HCT116 (cell line): ENCODE results near the gene TCF7L1. TPM values are rescaled to one million over a fixed set of nuclear protein-coding genes. Genes with fewer than 3 reads are reported as not detected.

Source experiments
- ATAC-seq: fragments of 200-7000 bp; cut with Tn5 transposase; 2 replicates; pipeline ENCODE4 v1.9.1; 2020; ENCODE audit warnings: mild to moderate bottlenecking, moderate library complexity
- BruUV-seq: library from RNA; stranded (reverse); fragments of 400-500 nt; replicated peaks from 2 replicates; lab custom pipeline; 2021; lab: Mats Ljungman, UMichigan
- CTCF ChIA-PET: fragments of 300-600 bp; sonication (Branson Sonifier 250); formaldehyde crosslinking; loops from one replicate; lab custom pipeline; 2021; ENCODE audit warnings: antibody characterized with exemption; lab: Charles Lee
- POLR2A ChIA-PET: fragments of 300-600, 350-600 bp; sonication (Branson Sonifier 250); formaldehyde crosslinking; loops from one replicate; lab custom pipeline; 2021; ENCODE audit warnings: antibody characterized with exemption; lab: Charles Lee
- RAD21 ChIA-PET, 2 experiments: fragments of 300-600 bp; sonication (Branson Sonifier 250); formaldehyde crosslinking; loops; one replicate each; lab custom pipeline; 2023; ENCODE audit warnings: low total read pairs in 2 of 2; ENCODE audit not compliant: uncharacterized antibody in 2 of 2, unreplicated experiment in 2 of 2, low non-redundant PET in 1 of 2; lab: Charles Lee
- DNase-seq: peaks from one replicate; pipeline ENCODE4 v3.0.0-alpha.2; 2010; ENCODE audit warnings: low read depth, low spot score
- H2AFZ ChIP-seq: fragments of 200-600 bp; shearing (Covaris generic), sonication (generic); 2 replicates; pipeline ENCODE4 v1.6.1; 2017; ENCODE audit warnings: low read depth, mixed run types, mixed read lengths, antibody characterized with exemption, low read length; ENCODE audit not compliant: poor library complexity, severe bottlenecking
- H3K27ac ChIP-seq: 2 replicates; pipeline ENCODE4 v1.5.1; 2012; ENCODE audit warnings: low read depth, low read length
- H3K27me3 ChIP-seq: fragments of 200-600 bp; sonication (generic); 2 replicates; pipeline ENCODE4 v1.6.1; 2016; ENCODE audit warnings: mixed run types, low read length, mixed read lengths; ENCODE audit not compliant: insufficient read depth
- H3K36me3 ChIP-seq, 2 experiments: fragments of 200-500 bp in 1 of 2; fragments of 200-600 bp in 1 of 2; sonication (Bioruptor generic) in 1 of 2; sonication (generic) in 1 of 2; 2 replicates each; pipeline versions ENCODE4 v1.5.1 to v1.6.1; 2014 to 2016; ENCODE audit warnings: low read length in 2 of 2, inconsistent platforms in 1 of 2, mixed read lengths in 1 of 2, mixed run types in 1 of 2; ENCODE audit not compliant: insufficient read depth in 2 of 2, control insufficient read depth in 1 of 2
- H3K4me1 ChIP-seq, 2 experiments: fragments of 200-600 bp in 1 of 2; sonication (generic) in 1 of 2; 2 replicates each; pipeline versions ENCODE4 v1.5.1 to v1.6.1; 2012 to 2017; ENCODE audit warnings: low read length in 2 of 2, inconsistent platforms in 1 of 2, mild to moderate bottlenecking in 1 of 2, mixed read lengths in 1 of 2, mixed run types in 1 of 2, moderate library complexity in 1 of 2; ENCODE audit not compliant: insufficient read depth in 2 of 2, control insufficient read depth in 1 of 2
- H3K4me2 ChIP-seq: fragments of 200-600 bp; sonication (generic); 2 replicates; pipeline ENCODE4 v1.6.1; 2017; ENCODE audit warnings: mixed run types, low read length, mixed read lengths
- H3K4me3 ChIP-seq, 2 experiments: fragments of 200-600 bp in 1 of 2; sonication (generic) in 1 of 2; replicated peaks in 1 of 2; 2 replicates each; pipeline ENCODE4 v1.5.1; 2011 to 2016; ENCODE audit warnings: low read length in 2 of 2, control low read depth in 1 of 2, low read depth in 1 of 2, mild to moderate bottlenecking in 1 of 2, mixed read lengths in 1 of 2, mixed run types in 1 of 2
- H3K79me2 ChIP-seq: fragments of 200-600 bp; sonication (generic); 2 replicates; pipeline ENCODE4 v1.6.1; 2017; ENCODE audit warnings: mild to moderate bottlenecking, mixed run types, low read length, moderate library complexity, mixed read lengths; ENCODE audit not compliant: insufficient read depth
- H3K9ac ChIP-seq: fragments of 200-600 bp; sonication (generic); 2 replicates; pipeline ENCODE4 v1.6.1; 2016; ENCODE audit warnings: low read length, mixed read lengths
- H3K9me2 ChIP-seq: fragments of 200-600 bp; sonication (generic), shearing (Covaris generic); 2 replicates; pipeline ENCODE4 v1.6.1; 2017; ENCODE audit warnings: mixed run types, mild to moderate bottlenecking, moderate library complexity; ENCODE audit not compliant: insufficient read depth
- H3K9me3 ChIP-seq, 2 experiments: fragments of 200-500 bp in 1 of 2; fragments of 200-600 bp in 1 of 2; sonication (Bioruptor generic) in 1 of 2; sonication (generic) in 1 of 2; 2 replicates each; pipeline ENCODE4 v1.6.1; 2014 to 2017; ENCODE audit warnings: low read length in 2 of 2, mixed read lengths in 2 of 2, inconsistent platforms in 1 of 2, low read depth in 1 of 2, mild to moderate bottlenecking in 1 of 2, mixed run types in 1 of 2, moderate library complexity in 1 of 2; ENCODE audit not compliant: control insufficient read depth in 1 of 2, insufficient read depth in 1 of 2
- H4K20me1 ChIP-seq: fragments of 200-600 bp; sonication (generic), shearing (Covaris generic); 2 replicates; pipeline ENCODE4 v1.6.1; 2017; ENCODE audit warnings: mixed run types, mild to moderate bottlenecking, moderate library complexity; ENCODE audit not compliant: insufficient read depth
- ATF3 ChIP-seq: IDR thresholded peaks from 2 replicates; pipeline ENCODE4 v1.6.1; 2012
- CBX3 ChIP-seq: IDR thresholded peaks from 2 replicates; pipeline ENCODE4 v1.6.1; 2012; ENCODE audit warnings: low read depth
- CEBPB ChIP-seq: IDR thresholded peaks from 2 replicates; pipeline ENCODE4 v1.6.1; 2012; ENCODE audit warnings: low read depth
- CTCF ChIP-seq, 3 experiments: fragments of 200-600 bp in 1 of 3; sonication (generic) in 1 of 3; IDR thresholded peaks in 2 of 3; conservative IDR thresholded peaks in 1 of 3; 2 replicates each; pipeline ENCODE4 v1.5.1; 2012 to 2017; ENCODE audit warnings: low read depth in 2 of 3, low read length in 2 of 3, antibody characterized with exemption in 1 of 3, borderline replicate concordance in 1 of 3, control low read depth in 1 of 3, mild to moderate bottlenecking in 1 of 3, mixed read lengths in 1 of 3, mixed run types in 1 of 3, moderate library complexity in 1 of 3; ENCODE audit not compliant: insufficient read depth in 1 of 3
- EGR1 ChIP-seq: IDR thresholded peaks from 2 replicates; pipeline ENCODE4 v1.6.1; 2012; ENCODE audit warnings: low read depth
- EZH2 ChIP-seq: fragments of 200-600 bp; sonication (generic); IDR thresholded peaks from 2 replicates; pipeline ENCODE4 v1.6.1; 2017; ENCODE audit warnings: antibody characterized with exemption, mixed run types
- FOSL1 ChIP-seq: IDR thresholded peaks from 2 replicates; pipeline ENCODE4 v1.6.1; 2012; ENCODE audit warnings: low read depth
- JUND ChIP-seq: IDR thresholded peaks from 2 replicates; pipeline ENCODE4 v1.6.1; 2012
- POLR2A ChIP-seq: IDR thresholded peaks from 2 replicates; pipeline ENCODE4 v1.7.0; 2011; ENCODE audit warnings: borderline replicate concordance; ENCODE audit not compliant: insufficient read depth, insufficient read length; ENCODE audit errors: extremely low read depth
- POLR2AphosphoS5 ChIP-seq: IDR thresholded peaks from 2 replicates; pipeline ENCODE4 v1.6.1; 2011; ENCODE audit warnings: mild to moderate bottlenecking, low read depth, low read length, moderate library complexity
- RAD21 ChIP-seq: IDR thresholded peaks from 2 replicates; pipeline ENCODE4 v1.6.1; 2012; ENCODE audit warnings: low read depth, mild to moderate bottlenecking
- SP1 ChIP-seq: IDR thresholded peaks from 2 replicates; pipeline ENCODE4 v1.6.1; 2012; ENCODE audit warnings: low read depth
- SRF ChIP-seq: IDR thresholded peaks from 2 replicates; pipeline ENCODE4 v1.6.1; 2012; ENCODE audit warnings: low read depth
- YY1 ChIP-seq: IDR thresholded peaks from 2 replicates; pipeline ENCODE4 v1.6.1; 2011; ENCODE audit warnings: low read length, low read depth, moderate library complexity, mild to moderate bottlenecking; ENCODE audit not compliant: insufficient replicate concordance; ENCODE audit errors: extremely low read depth
- ZBTB33 ChIP-seq: IDR thresholded peaks from 2 replicates; pipeline ENCODE4 v1.6.1; 2011; ENCODE audit warnings: mild to moderate bottlenecking, low read length, moderate library complexity; ENCODE audit not compliant: insufficient replicate concordance; ENCODE audit errors: extremely low read depth
- ZFX ChIP-seq: fragments of 450-650 bp; IDR thresholded peaks from 2 replicates; pipeline ENCODE4 v1.6.1; 2017
- ZNF274 ChIP-seq: fragments of 200-500 bp; sonication (Bioruptor generic); IDR thresholded peaks from 2 replicates; pipeline ENCODE4 v1.6.1; 2014; ENCODE audit warnings: mild to moderate bottlenecking, low read depth, low read length, inconsistent platforms
- intact Hi-C: fragments of 100-400 bp; cut with micrococcal nuclease; formaldehyde crosslinking; loops from 2 replicates; pipeline ENCODE4 v1.10.0; 2022
- total RNA-seq: library from RNA; stranded (reverse); gene quantifications from one replicate; pipeline ENCODE4 v1.2.1, GENCODE V29; 2021; ENCODE audit not compliant: unreplicated experiment

The TCF7L1 gene
- total RNA-seq, 1 experiment from 2014 or later = 10.3 TPM

- ATAC-seq = no peak
- intact Hi-C loops = no loop called here
- Histone ChIP-seq H3K9me3 (no peaks in the 10 kb centered on the region), H3K27ac (no peak overlapping the region), H3K9me2 (no peaks in the 10 kb centered on the region), H3K4me3 (no peak overlapping the region), H3K36me3 (no peaks in the 10 kb centered on the region), H4K20me1 (no peaks in the 10 kb centered on the region; the same call in 1 of the 2 replicates), H3K79me2 (no peaks in the 10 kb centered on the region), H3K4me1 (no peaks in the 10 kb centered on the region), H3K27me3 (no peaks in the 10 kb centered on the region), H2AFZ (no peak overlapping the region), H3K4me2 (no peak overlapping the region), H3K9ac (no peak overlapping the region)
- no peak for DNase-seq
- RAD21 ChIA-PET = no interaction called here
- CTCF ChIA-PET = no interaction called here
- no peak for TF ChIP-seq CBX3
- BruUV-seq = no TSS peak
- POLR2A ChIA-PET = no interaction called here
Observed at GRCh38 chr2:85209887-85210286, 76.7 kb downstream of the TCF7L1 start.

GRCh38 chr2:85210511-85210910, 77.3 kb downstream of the TCF7L1 start:
- no peak for ATAC-seq
- POLR2A ChIA-PET = no interaction called here
- H3K36me3 ChIP-seq = no peaks in the 10 kb centered on the region
- H3K27ac ChIP-seq = no peak overlapping the region
- no peaks in the 10 kb centered on the region for H3K9me2 ChIP-seq
- TF ChIP-seq ZNF274 (no peak), SP1 (no peak), CTCF (IDR thresholded peaks at IDR 0.05 in 2 of 3, conservative IDR thresholded peaks at IDR 0.05 in 1 of 3; ENCODE audit: borderline replicate concordance in 1 of 3, insufficient read depth in 1 of 3, low read depth in 2 of 3, low read length in 2 of 3) (no peak), RAD21 (no peak), POLR2A (no peak), EGR1 (no peak), SRF (no peak), CBX3 (no peak), EZH2 (no peak), YY1 (no peak), FOSL1 (no peak), CEBPB (no peak), ATF3 (no peak), JUND (no peak), ZBTB33 (no peak), ZFX (no peak), POLR2AphosphoS5 (no peak)
- H3K9me3 ChIP-seq = no peaks in the 10 kb centered on the region
- H3K27me3 ChIP-seq = no peaks in the 10 kb centered on the region
- intact Hi-C loops = no loop called here
- RAD21 ChIA-PET = no interaction called here
- CTCF ChIA-PET = no interaction called here
- DNase-seq = no peak
- H3K4me1 ChIP-seq = no peaks in the 10 kb centered on the region
- no peaks in the 10 kb centered on the region for H3K79me2 ChIP-seq
- H3K4me3 ChIP-seq = no peak overlapping the region
- no peak overlapping the region for H2AFZ ChIP-seq
- no peaks in the 10 kb centered on the region for H4K20me1 ChIP-seq
- BruUV-seq = no TSS peak
- H3K9ac ChIP-seq = no peak overlapping the region
- no peak overlapping the region for H3K4me2 ChIP-seq
